NB4 (cell line): ENCODE data around the gene FAN1.

ENCODE experiments used
- DNase-seq: peaks from one replicate; pipeline ENCODE4 v3.0.0; 2010; ENCODE audit warnings: low read depth
- H3K4me3 ChIP-seq: one replicate; pipeline ENCODE4 v1.5.1; 2011; ENCODE audit warnings: mild to moderate bottlenecking, low read depth, low read length, moderate library complexity
- MAX ChIP-seq: IDR thresholded peaks from 2 replicates; pipeline ENCODE4 v1.6.1; 2011; ENCODE audit warnings: low read depth, low read length
- MYC ChIP-seq: IDR thresholded peaks from 2 replicates; pipeline ENCODE4 v1.6.1; 2011; ENCODE audit warnings: low read depth, low read length
- POLR2A ChIP-seq: IDR thresholded peaks from 2 replicates; pipeline ENCODE4 v1.6.1; 2011; ENCODE audit warnings: mild to moderate bottlenecking; ENCODE audit not compliant: insufficient read length; ENCODE audit errors: extremely low read depth
- TF ChIP-seq, protein P1 (sequence below): IDR thresholded peaks from one replicate; pipeline ENCODE4 v1.5.1; 2012; ENCODE audit warnings: low read depth, low read length

The FAN1 gene

GRCh38 chr15:30954674-30955073, 51.0 kb downstream of the FAN1 start:
- no peak for DNase-seq
- TF ChIP-seq MYC (no peak), POLR2A (no peak), MAX (no peak)
- TF ChIP-seq, protein P1, sequence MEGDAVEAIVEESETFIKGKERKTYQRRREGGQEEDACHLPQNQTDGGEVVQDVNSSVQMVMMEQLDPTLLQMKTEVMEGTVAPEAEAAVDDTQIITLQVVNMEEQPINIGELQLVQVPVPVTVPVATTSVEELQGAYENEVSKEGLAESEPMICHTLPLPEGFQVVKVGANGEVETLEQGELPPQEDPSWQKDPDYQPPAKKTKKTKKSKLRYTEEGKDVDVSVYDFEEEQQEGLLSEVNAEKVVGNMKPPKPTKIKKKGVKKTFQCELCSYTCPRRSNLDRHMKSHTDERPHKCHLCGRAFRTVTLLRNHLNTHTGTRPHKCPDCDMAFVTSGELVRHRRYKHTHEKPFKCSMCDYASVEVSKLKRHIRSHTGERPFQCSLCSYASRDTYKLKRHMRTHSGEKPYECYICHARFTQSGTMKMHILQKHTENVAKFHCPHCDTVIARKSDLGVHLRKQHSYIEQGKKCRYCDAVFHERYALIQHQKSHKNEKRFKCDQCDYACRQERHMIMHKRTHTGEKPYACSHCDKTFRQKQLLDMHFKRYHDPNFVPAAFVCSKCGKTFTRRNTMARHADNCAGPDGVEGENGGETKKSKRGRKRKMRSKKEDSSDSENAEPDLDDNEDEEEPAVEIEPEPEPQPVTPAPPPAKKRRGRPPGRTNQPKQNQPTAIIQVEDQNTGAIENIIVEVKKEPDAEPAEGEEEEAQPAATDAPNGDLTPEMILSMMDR = no peak
- no peak overlapping the region for H3K4me3 ChIP-seq

DNA sequence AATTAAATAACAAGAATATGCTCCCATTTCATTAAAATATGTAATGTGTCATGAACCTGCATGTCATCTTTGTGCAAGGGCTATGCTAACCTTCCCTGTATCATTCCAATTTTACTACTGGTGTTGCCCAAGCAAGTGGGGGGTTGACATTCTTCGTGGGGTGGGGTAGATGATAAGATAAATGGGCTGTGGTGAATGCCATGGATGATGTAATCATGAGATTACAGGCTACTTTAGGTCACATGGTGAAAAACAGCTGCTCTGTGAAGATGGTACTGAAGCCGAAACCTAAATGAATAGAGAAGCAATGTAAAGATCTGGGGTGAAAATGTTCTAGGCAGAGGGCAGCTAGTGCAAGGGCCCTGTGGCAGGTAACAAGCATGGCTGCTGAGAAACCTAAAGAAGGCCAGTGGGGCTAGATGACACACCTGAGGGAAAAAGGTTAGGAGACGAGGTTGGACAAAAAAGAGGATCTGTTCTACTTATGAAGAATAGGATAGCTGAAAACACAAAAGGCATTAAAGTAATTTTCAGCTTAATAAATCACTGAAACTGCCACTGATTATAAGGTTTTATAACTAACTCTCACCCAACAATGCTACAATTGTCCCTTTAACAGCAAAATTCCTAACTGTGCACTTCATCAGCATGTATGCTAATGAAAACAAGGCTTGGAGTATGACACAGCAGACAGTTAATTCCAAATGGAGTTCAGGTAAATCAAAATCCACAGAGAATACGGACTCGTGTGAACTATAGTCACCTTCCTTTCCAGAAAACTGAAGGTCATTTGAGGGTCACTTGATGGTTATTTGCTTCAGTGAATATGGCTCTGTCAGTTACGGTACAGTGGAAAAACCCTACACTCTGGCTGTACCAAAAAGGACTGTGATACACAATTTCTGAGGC, 52.8 kb downstream of the FAN1 start:
- TF ChIP-seq, protein P1 = no peak
- no peak for TF ChIP-seq MYC
- peak; percentile 60 for TF ChIP-seq MAX
- no peak overlapping the region for H3K4me3 ChIP-seq
- DNase-seq = peak; percentile 65

GRCh38 chr15:30958219-30958618, 54.5 kb downstream of the FAN1 start:
- TF ChIP-seq, protein P1 = no peak
- TF ChIP-seq MAX = no peak
- TF ChIP-seq POLR2A = no peak
- no peak overlapping the region for H3K4me3 ChIP-seq
- no peak for DNase-seq

GRCh38 chr15:30962079-30962478, 58.4 kb downstream of the FAN1 start:
- H3K4me3 ChIP-seq = no peak overlapping the region
- TF ChIP-seq POLR2A (no peak), MYC (no peak), MAX (no peak)
- TF ChIP-seq, protein P1 = no peak
- peak; percentile 30 for DNase-seq

DNA sequence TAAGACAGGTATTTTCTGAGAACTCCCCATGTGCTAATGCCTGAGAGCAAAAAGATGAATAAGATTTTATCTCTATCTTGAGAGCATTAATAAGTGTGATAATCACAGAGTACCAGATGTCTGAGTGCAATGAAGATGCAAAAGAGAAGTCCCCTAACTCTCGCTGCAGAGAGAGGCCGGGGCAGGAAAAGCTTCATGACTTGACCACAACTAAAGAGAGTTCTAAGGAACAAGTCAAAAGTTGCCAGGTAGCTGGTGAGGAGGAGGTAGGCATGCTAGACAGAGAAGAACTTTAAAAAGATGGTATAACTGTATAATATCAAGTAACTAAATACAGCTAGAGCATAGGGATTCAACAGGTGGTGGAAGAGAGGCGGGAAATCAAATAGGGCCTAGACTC, 58.9 kb downstream of the FAN1 start:
- TF ChIP-seq MAX (no peak), MYC (no peak), POLR2A (no peak)
- TF ChIP-seq, protein P1 = no peak
- no peak overlapping the region for H3K4me3 ChIP-seq
- no peak for DNase-seq
